Measurements from ENCODE around the gene IL13.

The IL13 gene

DNA sequence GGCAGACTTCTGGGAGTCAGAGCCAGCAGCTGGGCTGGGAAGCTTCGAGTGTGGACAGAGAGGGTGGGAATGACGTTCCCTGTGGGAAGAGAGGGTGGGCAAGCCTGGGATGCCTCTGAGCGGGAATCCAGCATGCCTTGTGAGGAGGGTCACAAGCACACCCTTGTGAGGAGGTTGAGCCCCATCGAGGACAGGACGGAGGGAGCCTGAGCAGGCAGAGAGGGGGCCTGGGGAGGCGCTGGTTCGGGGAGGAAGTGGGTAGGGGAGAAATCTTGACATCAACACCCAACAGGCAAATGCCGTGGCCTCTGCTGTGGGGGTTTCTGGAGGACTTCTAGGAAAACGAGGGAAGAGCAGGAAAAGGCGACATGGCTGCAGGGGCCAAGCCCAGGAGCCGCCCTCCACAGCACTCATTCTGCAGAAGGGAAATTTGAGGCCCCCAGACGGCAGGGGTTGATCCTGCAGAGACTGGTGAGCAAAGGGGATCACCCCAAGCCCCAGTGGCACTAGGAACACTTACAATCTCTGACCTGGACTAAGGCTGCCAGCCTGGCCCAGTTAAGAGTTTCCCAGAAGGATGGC, 1.1 kb upstream of the IL13 start:
- DNase-seq: no peak

- DNase-seq: no peak
These were observed 669 bp downstream of the IL13 start for GRCh38 chr5:132658381-132659302.

- no peak for DNase-seq
These were observed 1.9 kb downstream of the IL13 start for GRCh38 chr5:132659598-132660493.

DNA sequence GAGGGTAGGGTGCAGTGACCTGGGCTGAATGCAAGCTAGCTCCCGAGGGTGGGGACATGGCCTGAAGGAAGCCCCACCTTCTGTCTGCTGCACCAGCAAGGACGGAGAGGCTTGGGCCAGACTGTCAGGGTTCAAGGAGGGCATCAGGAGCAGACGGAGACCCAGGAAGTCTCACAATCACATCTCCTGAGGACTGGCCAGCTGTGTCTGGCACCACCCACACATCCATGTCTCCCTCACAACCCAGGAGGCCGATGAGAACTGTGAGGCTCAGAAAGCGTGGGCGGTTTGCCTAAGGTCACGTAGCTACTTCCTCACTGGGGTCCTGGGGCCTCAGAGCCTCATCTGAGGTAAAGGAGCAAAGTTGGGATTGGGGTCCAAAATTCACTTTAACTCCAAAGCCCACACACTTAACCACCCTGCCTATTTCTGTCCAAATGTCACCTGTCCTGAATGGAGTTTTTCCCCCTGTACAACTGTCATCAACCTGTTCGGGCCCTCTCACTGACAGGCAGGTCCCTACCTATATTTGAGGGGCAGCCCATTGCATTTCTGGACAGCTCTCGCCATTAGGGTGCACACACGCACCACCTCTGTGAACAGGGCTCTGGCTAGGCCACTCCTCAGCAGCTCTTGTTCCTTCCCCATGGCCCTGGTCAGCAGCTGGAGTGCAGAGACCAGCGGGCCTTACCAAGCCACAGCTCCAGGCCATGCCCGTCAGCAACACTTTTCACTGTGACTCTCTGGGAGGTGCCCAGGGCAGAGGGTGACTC, 3.4 kb downstream of the IL13 start:
- DNase-seq: no peak

- no peak for DNase-seq
These were observed 4.0 kb downstream of the IL13 start for GRCh38 chr5:132662004-132662401.

DNA sequence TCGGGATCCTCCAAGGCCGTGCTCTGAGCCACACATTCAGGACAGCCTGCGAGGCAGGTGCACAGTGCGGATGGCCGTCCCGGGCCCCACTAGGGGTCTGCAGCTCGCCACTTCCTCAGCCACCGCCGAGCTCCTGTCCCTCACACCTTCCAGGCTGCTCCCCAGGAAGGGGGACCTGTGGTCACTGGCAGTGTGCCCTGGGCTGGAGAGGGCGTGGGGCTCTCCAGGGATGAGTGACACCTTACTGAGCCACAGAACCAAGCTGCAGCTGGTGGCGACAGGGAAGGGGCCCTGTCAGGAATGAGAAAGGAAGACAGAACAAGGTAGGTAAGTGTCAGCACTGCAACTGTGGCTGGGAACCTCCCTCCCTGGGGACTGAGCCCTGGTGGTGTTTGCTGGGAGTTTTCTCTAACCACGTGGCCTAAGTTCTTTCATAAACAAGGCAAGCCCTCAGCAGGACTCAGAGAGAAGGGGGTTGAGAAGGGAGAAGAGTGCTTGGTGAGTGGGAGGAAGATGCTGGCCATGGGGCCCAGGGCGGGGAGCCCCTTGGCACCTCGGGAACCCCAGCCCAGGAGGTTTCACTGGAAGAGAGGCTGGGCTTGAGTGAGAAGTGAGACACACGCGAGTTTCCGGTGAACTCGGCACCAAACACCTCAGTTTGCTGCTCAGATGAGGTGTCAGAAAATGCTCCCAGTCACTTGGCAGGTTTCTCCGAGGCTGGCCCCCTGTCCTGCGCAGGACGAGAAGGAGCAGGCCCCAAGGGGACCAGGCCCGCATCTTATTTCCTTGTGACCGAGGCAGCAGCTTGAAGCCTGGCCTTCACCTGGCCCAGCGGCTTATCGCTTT, 5.2 kb downstream of the IL13 start:
- no peak for DNase-seq

- DNase-seq: no peak
These were observed 6.1 kb downstream of the IL13 start for GRCh38 chr5:132663771-132664695.

DNA sequence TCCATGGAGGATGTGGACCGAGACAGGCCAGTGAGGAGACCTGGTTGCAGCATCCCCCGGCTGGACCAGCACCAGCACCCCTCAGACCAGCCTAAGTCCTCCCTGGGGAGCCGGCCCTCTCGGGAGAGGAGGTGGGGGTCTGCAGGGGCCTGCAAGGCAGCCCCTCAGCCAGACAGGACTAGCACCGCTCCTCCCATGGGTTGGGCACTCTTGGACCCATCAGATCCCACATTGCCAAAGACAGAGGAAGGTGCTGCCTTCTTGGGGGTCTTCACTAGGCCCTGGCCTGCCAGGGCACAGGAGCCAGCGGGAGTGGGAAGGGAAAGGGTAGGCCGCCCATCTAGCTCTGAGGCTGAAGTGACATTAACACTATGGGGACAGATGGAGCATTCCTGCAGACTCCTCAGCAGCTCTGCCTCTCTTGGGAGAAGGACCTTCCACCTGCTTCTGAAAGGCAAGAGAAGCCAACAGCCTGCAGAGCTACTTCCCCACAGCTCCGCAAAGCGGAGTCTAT, 6.8 kb downstream of the IL13 start:
- DNase-seq: no peak

GRCh38 chr5:132665574-132666080, 7.7 kb downstream of the IL13 start:
- DNase-seq: no peak

- no peak for DNase-seq
These were observed 8.5 kb downstream of the IL13 start for GRCh38 chr5:132666310-132667123.

DNA sequence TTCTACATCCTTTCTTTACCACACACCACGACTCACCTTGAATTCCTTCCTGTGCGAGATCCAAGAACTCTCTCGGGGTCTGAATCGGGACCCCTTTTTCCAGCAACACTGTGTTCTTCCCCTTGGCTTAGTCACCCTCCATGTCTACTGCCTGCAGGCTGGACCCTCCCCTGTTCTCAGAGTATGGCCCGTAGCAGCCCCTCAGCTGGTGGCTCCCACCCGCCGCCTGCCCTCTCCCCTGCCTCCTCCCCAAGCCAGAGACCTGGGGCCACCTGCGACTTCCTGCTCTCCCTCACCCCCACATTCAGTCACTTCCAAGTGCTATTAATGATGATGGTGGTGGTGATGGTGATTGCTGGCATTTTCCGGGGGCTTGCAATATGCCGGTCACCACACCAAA, 9.3 kb downstream of the IL13 start:
- no peak for DNase-seq

GRCh38 chr5:132667761-132668705, 10.1 kb downstream of the IL13 start:
- no peak for DNase-seq

DNA sequence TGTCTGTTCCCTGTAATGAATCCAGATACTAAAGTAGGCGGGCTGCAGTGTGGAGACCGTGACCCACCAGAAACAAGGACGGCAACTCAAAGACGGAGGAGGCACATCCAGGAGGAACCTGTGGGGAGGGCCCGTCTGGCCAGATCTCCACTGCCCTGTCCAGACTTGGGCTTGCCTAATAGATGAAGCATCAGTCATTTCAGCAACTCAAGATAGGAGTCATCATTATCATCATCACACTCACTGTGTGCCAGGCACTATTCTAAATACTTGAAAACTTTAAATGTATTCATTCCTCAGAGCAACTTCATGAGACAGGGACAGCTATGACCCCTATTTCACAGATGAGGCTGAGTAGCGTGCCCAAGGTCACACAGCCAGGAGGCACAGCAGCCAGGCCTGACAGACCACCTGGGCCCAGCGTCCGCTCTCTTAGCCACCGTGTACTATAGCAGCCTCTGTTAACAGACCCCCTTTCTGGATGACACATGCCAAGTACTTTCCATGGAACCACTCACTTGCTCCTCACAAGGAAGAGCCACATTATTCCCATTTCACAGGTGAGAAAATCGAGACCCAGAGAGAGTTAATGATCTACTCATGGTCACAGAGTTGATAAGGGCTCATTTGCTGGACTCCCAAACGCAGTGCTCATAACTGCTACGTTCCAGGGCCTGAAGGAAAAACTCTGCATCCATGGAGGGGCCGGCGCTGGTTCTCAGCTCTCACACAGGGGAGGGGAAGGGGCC, 10.9 kb downstream of the IL13 start:
- DNase-seq: no peak

DNA sequence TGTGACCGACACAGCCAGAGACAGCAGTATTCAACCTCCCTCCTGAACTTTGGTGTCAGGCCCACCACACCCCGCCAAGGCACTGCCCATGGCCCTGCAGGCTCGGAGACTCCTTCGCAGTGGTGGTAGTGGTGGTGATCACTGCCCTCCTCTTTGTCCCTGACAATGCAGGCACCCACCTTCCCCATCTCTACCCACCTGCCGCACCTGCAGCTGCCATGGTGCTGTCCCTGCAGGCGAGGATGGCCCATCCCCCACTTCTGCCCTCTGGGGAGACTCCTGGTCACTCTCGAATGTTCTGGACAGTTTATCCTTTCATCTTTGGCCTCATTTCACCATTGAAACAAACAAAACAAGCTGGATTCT, 11.5 kb downstream of the IL13 start:
- DNase-seq: no peak

GRCh38 chr5:132669966-132670882, 12.3 kb downstream of the IL13 start:
- DNase-seq: no peak

GRCh38 chr5:132671000-132671399, 13.0 kb downstream of the IL13 start:
- no peak for DNase-seq

Measured in activated gamma-delta T cell treated with Interleukin-2 at 50 U/mL for 16 hours (primary cell).